Activated CD4-positive, CD25-positive, alpha-beta regulatory T cell treated with anti-CD3 and anti-CD28 coated beads, Interleukin-2, amount 50 U/mL, for 24 hours (primary cell): ENCODE measurements around the gene CALHM1.
"Not testable (repeated sequence)": the region's sequence is repeated elsewhere in the genome, so short reads cannot be mapped to it uniquely, and the experiment has no call there.

ENCODE experiments used
- ATAC-seq, 2 donors: fragments of 150-1000 bp; cut with Tn5 transposase; one replicate each; pipeline ENCODE4 v1.10.0; 2021; ENCODE audit warnings: mild to moderate bottlenecking in 1 of 2, moderate library complexity in 1 of 2

The CALHM1 gene

GRCh38 chr10:103428989-103429643, 29.6 kb downstream of the CALHM1 start:
- no peak for ATAC-seq

- no peak for ATAC-seq
Observed at GRCh38 chr10:103427866-103428265, 30.8 kb downstream of the CALHM1 start.

GRCh38 chr10:103423748-103424147, 35.0 kb downstream of the CALHM1 start:
- ATAC-seq, result no peak

GRCh38 chr10:103419101-103419500, 39.6 kb downstream of the CALHM1 start:
- no peak for ATAC-seq

- ATAC-seq, result no peak
Observed at GRCh38 chr10:103417601-103418000, 41.1 kb downstream of the CALHM1 start.

GRCh38 chr10:103417148-103417469, 41.6 kb downstream of the CALHM1 start:
- ATAC-seq, result not testable (repeated sequence)

- ATAC-seq, result no peak
Observed at GRCh38 chr10:103416436-103417147, 42.1 kb downstream of the CALHM1 start.

GRCh38 chr10:103415581-103415980, 43.1 kb downstream of the CALHM1 start:
- ATAC-seq, result no peak

- no peak for ATAC-seq
Observed at GRCh38 chr10:103413564-103413963, 45.1 kb downstream of the CALHM1 start.
